ENCODE measurements around the gene FAM168A.

The FAM168A gene

GRCh38 chr11:73397468-73398131 lies 200.3 kb downstream of the FAM168A start:
- no peak for DNase-seq

GRCh38 chr11:73396985-73397384 lies 200.9 kb downstream of the FAM168A start:
- DNase-seq = no peak

- no peak for DNase-seq
Observed at GRCh38 chr11:73396251-73396930, 201.5 kb downstream of the FAM168A start.

- no peak for DNase-seq
Observed at GRCh38 chr11:73395297-73396208, 202.4 kb downstream of the FAM168A start.

- no peak for DNase-seq
Observed at GRCh38 chr11:73394416-73395296, 203.3 kb downstream of the FAM168A start.

GRCh38 chr11:73393479-73394415 lies 204.2 kb downstream of the FAM168A start:
- DNase-seq = peak; percentile 92

GRCh38 chr11:73393011-73393380 lies 204.9 kb downstream of the FAM168A start:
- no peak for DNase-seq

- DNase-seq = no peak
Observed at GRCh38 chr11:73392108-73393010, 205.6 kb downstream of the FAM168A start.

- DNase-seq = no peak
Observed at GRCh38 chr11:73391665-73392064, 206.2 kb downstream of the FAM168A start.

GRCh38 chr11:73390601-73391565 lies 207.0 kb downstream of the FAM168A start:
- DNase-seq = no peak

GRCh38 chr11:73389916-73390315 lies 208.0 kb downstream of the FAM168A start:
- DNase-seq = no peak

- DNase-seq = no peak
Observed at GRCh38 chr11:73389134-73389525, 208.8 kb downstream of the FAM168A start.

- DNase-seq = no peak
Observed at GRCh38 chr11:73388265-73389133, 209.4 kb downstream of the FAM168A start.

- DNase-seq = peak; percentile 61
Observed at GRCh38 chr11:73387594-73388264, 210.2 kb downstream of the FAM168A start.

GRCh38 chr11:73386546-73386945 lies 211.4 kb downstream of the FAM168A start:
- no peak for DNase-seq

GRCh38 chr11:73386016-73386415 lies 211.9 kb downstream of the FAM168A start:
- no peak for DNase-seq
